ENCODE results near the gene PCSK4.

DNA sequence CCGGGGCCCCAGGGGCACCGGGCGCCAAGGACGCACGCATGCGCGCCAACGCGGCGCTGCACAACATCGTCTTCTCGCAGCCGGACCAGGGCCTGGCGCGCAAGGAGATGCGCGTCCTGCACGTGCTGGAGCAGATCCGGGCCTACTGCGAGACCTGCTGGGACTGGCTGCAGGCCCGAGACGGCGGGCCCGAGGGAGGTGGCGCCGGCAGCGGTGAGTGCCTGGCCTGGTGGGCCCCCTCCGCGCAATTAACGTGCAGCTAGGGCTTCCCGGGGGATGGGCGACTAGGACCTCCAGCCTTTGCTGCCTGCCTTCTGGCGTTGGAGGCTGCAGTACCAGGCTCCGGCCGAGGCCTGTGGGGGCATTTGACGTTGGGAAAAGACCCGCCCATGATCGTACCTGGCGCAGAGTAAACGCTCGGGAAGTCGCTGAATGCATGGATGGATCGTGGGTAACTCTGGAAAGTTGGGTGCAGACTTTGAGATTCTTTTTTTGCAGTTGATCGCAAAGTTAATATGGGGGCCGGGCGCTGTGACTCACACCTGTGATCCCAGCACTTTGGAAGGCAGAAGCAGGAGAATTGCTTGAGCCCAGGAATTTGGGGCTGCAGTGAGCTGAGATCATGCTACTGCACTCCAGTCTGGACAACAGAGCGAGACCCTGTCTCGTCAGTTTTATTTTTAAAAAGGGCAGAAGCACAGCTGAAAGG lies 33.0 kb downstream of the PCSK4 start:
- TF ChIP-seq, protein P1, sequence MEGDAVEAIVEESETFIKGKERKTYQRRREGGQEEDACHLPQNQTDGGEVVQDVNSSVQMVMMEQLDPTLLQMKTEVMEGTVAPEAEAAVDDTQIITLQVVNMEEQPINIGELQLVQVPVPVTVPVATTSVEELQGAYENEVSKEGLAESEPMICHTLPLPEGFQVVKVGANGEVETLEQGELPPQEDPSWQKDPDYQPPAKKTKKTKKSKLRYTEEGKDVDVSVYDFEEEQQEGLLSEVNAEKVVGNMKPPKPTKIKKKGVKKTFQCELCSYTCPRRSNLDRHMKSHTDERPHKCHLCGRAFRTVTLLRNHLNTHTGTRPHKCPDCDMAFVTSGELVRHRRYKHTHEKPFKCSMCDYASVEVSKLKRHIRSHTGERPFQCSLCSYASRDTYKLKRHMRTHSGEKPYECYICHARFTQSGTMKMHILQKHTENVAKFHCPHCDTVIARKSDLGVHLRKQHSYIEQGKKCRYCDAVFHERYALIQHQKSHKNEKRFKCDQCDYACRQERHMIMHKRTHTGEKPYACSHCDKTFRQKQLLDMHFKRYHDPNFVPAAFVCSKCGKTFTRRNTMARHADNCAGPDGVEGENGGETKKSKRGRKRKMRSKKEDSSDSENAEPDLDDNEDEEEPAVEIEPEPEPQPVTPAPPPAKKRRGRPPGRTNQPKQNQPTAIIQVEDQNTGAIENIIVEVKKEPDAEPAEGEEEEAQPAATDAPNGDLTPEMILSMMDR (IDR thresholded peaks at IDR 0.05): no peak
- peak in 1 of 4 donors; percentile 21 for TF ChIP-seq POLR2AphosphoS5 (IDR thresholded peaks at IDR 0.05)

Measured in sigmoid colon (tissue), 4 donors.